Activated gamma-delta T cell treated with Interleukin-2 at 50 U/mL for 16 hours (primary cell): ENCODE results near the gene SPINK1.
"Not testable (repeated sequence)": the region's sequence is repeated elsewhere in the genome, so short reads cannot be mapped to it uniquely, and the experiment has no call there.

ENCODE experiments used
- DNase-seq: peaks from one replicate; pipeline ENCODE4 v3.0.0-alpha.2; 2020

SPINK1 gene

DNA sequence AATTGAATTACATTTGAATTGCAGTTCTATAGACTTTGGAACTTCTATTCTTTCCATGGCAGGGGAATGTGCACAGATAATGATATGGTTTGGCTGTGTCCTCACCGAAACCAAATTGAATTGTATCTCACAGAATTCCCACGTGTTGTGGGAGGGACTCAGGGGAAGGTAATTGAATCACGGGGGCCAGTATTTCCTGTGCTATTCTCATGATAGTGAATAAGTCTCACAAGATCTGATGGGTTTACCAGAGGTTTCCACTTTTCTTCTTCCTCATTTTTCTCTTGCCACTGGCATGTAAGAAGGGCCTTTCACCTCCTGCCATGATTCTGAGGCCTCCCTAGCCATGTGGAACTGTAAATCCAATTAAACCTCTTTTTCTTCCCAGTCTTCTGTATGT, 28.3 kb downstream of the SPINK1 start:
- not testable (repeated sequence) for DNase-seq

DNA sequence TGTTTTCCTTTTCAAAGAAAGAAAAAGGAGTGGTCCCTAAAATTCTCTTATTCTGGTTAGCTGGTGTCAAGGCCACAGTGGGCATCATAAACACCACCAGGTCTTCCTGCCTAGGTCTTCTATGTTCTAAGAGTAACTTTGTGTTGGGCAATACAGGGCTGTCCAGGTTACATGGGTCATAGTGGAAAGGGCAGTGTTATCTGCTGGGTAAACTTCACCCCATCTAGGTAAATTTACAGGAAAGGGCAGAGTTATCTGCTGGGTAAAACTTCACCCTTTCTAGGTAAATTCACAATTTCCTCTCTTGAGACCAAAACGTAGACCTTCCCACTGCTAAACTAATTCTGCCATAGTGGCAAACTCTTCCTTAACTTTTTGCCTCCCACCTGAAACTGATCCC, 30.0 kb downstream of the SPINK1 start:
- DNase-seq = no peak

DNA sequence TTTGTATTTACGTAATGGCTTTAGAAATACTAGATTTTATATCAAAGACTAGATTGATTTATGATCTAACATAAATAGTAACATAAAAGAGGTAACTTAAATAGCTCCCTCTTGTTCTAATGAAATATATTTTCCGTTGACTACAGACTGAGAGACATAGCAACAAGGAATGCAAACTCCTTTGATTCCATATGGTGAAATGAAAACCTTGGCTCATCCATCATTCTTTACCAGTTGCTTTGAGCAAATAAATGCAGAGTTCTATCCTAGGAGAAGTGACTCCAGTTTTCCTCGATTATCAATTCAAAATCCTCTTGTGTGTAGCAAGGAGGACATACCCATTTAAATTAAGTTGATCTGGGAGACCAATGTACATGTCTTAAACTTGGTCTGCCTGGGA, 31.0 kb downstream of the SPINK1 start:
- no peak for DNase-seq

DNA sequence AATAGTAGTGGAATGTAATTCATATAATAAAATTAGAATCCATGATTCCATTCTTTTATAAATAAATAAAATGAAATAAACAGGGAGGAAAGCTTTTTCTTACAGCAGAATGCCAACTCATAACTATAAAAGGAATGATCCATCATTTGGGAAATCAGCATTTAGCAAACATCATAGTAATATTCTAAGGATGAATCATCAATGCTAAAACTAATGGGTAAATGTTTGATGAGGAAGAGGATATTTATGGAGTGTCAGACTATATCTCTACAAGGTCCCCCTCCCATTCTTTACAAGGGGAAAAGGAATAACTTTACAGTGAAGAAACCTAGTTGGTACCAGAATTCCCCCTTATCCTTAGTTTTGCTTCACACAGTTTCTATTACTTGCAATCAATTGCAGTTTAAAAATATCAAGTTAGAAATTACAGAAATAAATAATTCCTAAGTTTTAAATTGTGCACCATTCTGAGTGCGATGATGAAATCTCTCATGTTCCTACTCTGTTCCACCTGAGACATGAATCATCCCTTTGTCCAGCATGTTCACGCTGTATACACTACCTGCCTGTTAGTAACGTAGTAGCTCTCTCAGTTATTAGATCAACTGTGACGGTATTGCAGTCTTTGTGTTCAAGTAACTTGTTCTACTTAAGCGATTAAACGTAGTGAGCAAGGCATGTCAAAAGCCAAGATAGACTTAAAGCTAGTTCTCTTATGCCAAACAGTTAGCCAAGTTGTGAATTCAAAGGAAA, 34.7 kb downstream of the SPINK1 start:
- DNase-seq = no peak

DNA sequence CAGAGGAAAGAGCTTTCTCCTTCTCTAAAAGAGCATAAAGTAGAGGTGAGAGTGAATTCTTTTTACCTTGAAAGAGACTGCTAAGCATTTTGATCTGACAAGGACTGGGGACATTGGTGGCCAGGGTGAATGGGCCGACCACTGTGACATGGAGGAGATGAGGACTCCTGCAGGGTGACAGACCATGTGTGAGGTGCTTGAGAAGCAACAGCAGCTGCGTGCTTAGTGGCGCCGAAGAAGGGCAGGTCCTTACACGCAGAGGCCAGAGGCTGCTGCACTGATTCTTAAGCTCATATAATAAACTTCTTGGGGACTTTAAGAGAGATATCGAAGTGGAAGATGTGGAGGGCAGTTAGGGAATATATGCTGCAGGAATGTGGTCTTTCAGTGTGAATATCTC, 40.3 kb downstream of the SPINK1 start:
- no peak for DNase-seq

DNA sequence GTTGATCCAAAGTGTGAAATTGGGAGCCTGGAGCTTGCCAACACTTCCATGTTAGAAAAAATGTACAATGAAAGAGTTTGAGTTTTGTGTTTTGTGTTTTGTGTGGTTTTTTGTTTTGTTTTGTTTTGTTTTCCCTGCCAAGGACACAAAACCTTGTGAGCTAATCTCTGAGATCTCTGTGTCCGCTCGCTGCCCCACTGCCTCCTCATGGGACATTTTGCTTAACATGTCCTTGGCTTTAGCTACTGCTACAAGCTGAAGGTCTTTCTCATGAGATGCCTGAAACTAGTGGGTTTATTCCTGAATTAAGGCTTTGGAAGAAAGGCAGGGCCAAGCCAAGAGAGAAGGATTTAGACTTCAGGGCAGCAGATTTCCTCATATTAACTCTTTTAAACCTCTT, 41.7 kb downstream of the SPINK1 start:
- no peak for DNase-seq

DNA sequence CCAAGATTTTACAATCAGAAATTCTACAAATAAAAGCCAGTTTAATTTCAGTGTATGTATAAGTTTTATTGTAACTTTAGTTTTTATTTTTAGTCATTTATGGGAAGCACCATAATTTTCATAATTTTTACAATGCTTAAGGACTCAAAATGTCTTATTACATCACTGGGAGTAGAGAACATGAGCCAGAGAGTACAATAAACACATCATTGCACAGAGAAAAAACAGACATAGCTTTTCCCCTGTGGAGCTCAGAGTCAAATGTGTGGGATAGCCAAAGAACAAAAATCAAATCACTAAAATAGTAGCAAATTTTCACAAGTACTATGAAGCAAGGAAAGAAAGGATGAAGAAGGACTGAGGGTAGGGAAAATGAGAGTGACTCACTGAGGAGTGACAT, 43.4 kb downstream of the SPINK1 start:
- DNase-seq = no peak

DNA sequence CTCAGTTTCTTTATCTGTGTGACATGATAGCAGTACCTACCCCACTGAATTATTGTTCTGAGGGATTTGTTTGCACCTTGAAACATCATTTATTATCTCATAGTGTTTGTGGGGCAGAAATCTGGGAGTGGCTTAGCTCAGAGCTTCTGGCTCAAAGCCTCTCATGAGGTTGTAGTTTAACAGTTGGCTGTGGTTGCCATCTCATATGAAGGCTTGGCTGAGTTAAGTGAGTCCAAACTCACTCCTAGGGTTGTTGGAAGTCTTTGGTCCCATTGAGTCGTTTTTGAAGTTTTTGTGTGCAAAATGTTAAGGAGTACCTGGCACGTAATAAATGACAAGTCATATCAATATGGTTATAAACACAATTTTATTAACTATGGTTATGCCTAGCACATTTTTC, 45.3 kb downstream of the SPINK1 start:
- no peak for DNase-seq

DNA sequence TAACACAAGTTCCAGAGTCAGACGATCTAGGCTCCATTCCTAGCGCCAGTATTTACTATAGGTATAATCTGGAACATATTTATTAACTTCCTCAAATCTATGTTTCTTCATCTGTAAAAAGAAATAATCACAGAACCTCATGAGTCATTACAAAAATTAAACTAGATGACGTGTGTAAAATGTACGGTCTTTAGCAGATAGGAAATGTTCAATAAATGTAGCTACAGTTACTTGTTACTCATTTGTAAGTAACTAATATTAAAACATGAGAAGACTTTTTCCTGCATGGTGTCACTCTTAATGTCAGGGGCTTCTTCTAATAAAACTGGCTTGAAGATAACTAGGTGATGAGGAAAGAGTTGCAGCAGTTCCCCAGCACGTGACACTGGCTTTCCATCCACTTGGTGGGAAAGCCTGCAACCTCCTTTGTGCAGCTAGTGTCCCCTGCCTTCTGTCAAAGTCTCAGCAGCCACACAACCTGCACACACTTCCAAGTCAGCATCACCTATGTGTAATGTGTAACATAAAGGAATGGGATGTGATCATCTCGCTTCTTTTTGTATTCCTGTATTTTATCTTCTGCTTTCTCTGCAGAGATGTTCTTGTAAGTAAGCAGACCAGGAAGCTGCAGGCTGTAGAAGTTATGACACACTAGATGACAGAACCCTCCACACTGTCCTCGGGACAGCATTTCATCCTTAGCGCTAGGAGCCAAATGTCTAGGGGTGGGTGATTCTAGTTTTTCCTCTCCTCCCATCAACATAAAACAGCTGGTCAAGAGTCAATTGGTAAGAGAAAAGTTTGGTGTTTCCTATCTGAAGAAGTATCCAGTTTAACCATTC, 47.1 kb downstream of the SPINK1 start:
- no peak for DNase-seq

DNA sequence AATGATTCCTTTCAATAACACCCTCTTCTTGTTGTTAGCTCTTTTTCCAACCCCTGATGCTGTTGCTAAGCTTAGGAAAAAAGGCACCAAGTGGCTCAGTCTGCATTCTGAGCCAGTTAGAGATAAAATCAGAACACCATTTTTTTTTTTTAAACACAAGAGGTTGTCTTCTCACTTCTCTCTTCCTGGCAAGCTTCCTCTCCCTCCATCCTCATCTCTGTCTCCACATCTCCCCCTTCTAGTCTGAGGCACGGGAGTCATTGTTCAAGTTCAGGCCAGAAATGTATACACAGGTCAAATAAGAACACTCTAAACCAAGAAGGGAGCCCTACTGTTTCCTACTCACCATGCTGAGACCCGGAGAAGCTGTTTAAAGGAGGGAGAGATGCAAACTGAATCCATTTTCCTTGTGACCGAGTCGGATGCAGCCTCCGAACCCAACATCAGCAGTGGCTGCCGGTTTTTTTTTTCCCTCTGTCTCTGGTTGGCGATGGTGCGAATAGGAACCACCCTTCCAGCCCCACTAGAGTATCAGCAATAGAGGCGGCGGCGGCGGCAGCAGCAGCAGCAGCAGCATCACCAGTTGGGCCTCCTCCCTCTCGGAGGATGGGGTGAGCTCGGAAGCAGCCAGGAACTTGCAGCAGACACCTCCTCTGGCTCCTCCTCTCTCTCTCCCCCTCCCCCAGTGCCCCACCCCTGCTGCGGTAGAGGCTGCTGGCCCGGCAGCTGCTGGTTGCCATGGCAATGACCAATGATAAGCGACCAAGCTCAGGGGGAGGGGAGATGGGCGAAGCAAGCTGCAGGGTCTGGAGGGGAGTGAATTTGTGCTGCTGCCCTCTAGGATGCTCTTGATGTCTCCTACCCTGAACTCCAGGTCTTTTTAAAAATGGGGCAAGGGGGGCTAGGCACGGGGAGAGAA, 49.1 kb downstream of the SPINK1 start, which contains the start of gene JAKMIP2:
Gene JAKMIP2, minus strand, starts transcription at position 619 of the 919 bp plus-strand sequence. CDS start 110,922 bp downstream, outside the sequence.
- peak; percentile 88 for DNase-seq

DNA sequence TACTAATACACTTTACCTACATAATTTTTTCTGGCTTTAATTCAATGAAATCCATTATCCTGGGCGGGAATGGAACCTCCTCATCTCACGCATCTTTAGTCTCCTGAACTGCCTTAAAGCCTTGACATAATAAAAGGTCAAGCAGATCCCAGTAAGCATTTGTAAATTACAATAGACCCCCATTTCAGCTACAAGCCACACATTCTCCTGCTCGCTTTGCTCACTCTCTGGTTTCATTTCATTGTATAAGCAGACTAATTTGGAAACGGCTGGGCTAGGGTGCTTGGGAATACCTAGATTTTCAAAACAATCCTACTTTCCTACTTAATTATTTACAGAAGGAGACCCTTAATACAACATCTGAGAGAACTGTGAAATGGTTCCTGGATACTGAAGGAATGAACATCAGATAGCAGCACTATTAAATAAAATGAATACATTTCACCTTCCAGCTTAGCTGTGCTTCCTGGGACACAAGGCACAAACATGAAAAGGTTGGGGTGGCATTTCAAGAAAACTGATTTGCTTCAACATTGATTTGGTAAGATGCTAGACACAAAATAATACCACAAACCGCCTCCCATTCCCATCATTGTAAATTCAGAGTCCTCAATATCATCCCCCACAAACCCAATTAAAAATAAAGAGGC, 50.4 kb downstream of the SPINK1 start:
- no peak for DNase-seq

DNA sequence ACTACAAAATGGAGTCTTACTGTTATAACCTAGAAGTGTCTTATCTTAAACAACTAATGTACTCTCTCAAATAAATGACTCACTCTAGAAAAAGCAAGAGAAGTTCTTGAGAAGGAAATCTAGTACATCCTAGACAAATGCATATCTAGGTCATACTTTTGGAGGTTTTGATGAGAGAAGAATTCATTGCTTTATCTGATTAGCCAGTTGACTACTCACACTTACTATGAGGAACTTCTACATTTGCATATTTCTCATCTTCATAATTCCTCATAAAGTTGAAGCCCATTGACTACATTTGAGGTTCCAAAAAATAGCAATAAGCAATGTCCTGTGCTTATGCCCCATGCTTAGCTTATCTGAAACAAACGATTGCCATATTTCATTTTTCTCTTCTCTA, 51.8 kb downstream of the SPINK1 start:
- no peak for DNase-seq

DNA sequence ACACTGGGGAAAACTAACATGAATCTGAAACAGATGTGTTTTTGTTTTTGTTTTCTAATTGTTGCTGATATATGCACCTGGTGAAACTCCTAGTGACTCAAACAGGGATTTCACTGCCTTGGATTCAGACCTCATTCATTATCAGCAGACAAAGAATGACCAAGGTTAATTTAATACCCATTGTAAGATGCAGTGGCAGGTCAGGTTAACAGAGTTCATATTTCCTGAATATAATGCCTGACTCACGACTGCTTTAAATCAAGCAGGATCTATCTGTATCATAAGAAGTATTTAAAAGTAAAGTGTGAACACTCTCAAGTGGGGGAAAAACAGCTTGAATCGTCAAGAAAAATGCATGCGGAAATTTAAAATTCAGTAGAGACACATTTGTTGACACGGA, 54.5 kb downstream of the SPINK1 start:
- no peak for DNase-seq
